HG03432 (cell line): Measurements from ENCODE around the gene BACE1.
"Not testable (repeated sequence)": the region's sequence is repeated elsewhere in the genome, so short reads cannot be mapped to it uniquely, and the experiment has no call there.

ENCODE experiments used
- ATAC-seq: cut with Tn5 transposase; IDR thresholded peaks from one replicate; pipeline ENCODE4 v1.9.1; 2021; ENCODE audit warnings: mild to moderate bottlenecking, moderate library complexity; ENCODE audit not compliant: unreplicated experiment

BACE1 gene

GRCh38 chr11:117279711-117280376, 36.2 kb downstream of the BACE1 start:
- ATAC-seq: no peak

- ATAC-seq: no peak
Observed at GRCh38 chr11:117278347-117278746, 37.7 kb downstream of the BACE1 start.

GRCh38 chr11:117273550-117274289, 42.3 kb downstream of the BACE1 start:
- no peak for ATAC-seq

GRCh38 chr11:117272175-117272574, 43.9 kb downstream of the BACE1 start:
- not testable (repeated sequence) for ATAC-seq

GRCh38 chr11:117271208-117271607, 44.8 kb downstream of the BACE1 start:
- no peak for ATAC-seq

GRCh38 chr11:117269856-117270255, 46.2 kb downstream of the BACE1 start:
- no peak for ATAC-seq

- no peak for ATAC-seq
Observed at GRCh38 chr11:117265745-117266144, 50.3 kb downstream of the BACE1 start.

GRCh38 chr11:117264624-117265323, 51.3 kb downstream of the BACE1 start:
- not testable (repeated sequence) for ATAC-seq

GRCh38 chr11:117259417-117259816, 56.6 kb downstream of the BACE1 start:
- ATAC-seq: no peak

GRCh38 chr11:117258576-117258975, 57.5 kb downstream of the BACE1 start:
- ATAC-seq: no peak

- no peak for ATAC-seq
Observed at GRCh38 chr11:117256573-117256972, 59.5 kb downstream of the BACE1 start.

GRCh38 chr11:117255966-117256365, 60.1 kb downstream of the BACE1 start:
- ATAC-seq: no peak

- no peak for ATAC-seq
Observed at GRCh38 chr11:117251506-117251905, 64.5 kb downstream of the BACE1 start.

- ATAC-seq: no peak
Observed at GRCh38 chr11:117249571-117249970, 66.5 kb downstream of the BACE1 start.

GRCh38 chr11:117248341-117248740, 67.7 kb downstream of the BACE1 start:
- no peak for ATAC-seq

- ATAC-seq: no peak
Observed at GRCh38 chr11:117239295-117239694, 76.8 kb downstream of the BACE1 start.

GRCh38 chr11:117238221-117238620, 77.8 kb downstream of the BACE1 start:
- ATAC-seq: no peak
